ENCODE results near the gene GGNBP2.
A peak's percentile ranks its signal among the peaks of the same experiment; 100 is the strongest.
"Not testable (repeated sequence)": the region's sequence is repeated elsewhere in the genome, so short reads cannot be mapped to it uniquely, and the experiment has no call there.

GGNBP2 gene

DNA sequence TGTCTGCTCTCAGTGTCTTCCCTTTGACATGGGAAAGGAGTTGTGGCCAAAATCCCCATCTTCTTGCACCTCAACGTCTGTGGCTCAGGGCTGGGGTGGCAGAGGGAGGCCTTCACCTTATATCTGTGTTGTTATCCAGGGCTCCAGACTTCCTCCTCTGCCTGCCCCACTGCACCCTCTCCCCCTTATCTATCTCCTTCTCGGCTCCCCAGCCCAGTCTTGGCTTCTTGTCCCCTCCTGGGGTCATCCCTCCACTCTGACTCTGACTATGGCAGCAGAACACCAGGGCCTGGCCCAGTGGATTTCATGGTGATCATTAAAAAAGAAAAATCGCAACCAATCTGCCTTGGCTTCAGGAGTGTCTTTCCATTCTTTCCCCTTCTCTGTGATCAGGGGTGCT is 55.7 kb downstream of the GGNBP2 start:
- peak overlapping the region; percentile 97 for H3K4me3 ChIP-seq (ENCODE audit: low read depth, low read length)
- CTCF ChIA-PET = interaction anchor here (0.9 to 7.0 kb wide), 9 partner anchors 12 to 639 kb away, joined by 3 to 82 read pairs (median 16); no protein-coding TSS in a partner anchor

DNA sequence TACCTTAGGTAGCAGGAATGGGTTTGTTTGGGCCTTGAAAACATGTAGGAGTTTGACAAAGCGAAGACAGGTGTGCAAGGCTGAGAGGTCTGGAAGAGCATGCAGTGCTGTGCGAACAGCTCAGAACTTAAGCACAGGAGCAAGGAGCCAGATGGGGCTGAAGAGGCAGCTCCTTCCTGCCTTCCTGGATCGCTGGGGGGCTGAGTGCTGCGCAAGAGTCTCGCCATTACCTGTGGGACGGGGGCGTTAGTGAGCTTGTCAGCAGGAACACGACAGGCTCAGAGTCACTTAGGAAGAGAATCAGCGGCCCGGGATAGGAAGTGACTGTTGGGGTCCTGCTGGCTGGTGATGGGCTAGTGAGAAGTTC is 56.2 kb downstream of the GGNBP2 start:
- ChIA-PET POLR2A (interaction anchor here (0.8 to 3.0 kb wide), 3 partner anchors 9 to 55 kb away, joined by 3 to 23 read pairs (median 4); partner anchors contain the start of gene DHRS11), CTCF (interaction anchor here (0.9 to 7.0 kb wide), 18 partner anchors 11 to 1008 kb away, joined by 3 to 82 read pairs (median 4); partner anchors contain the start of gene SYNRG)
- no peak for DNase-seq (ENCODE audit: low read depth, low spot score)
- TF ChIP-seq CTCF (IDR thresholded peaks at IDR 0.05; ENCODE audit: insufficient read depth, low read length, missing control alignments) = no peak
- H3K4me3 ChIP-seq (ENCODE audit: low read depth, low read length) = peak overlapping the region; percentile 97

More for the DNA sequence above, 55.7 kb downstream of the GGNBP2 start:
- no peak for TF ChIP-seq CTCF (IDR thresholded peaks at IDR 0.05; ENCODE audit: insufficient read depth, low read length, missing control alignments)
- POLR2A ChIA-PET = interaction anchor here (3.0 kb wide), 1 partner anchor 8 kb away, joined by 23 read pairs; the partner anchor contains the start of gene DHRS11
- DNase-seq (ENCODE audit: low read depth, low spot score) = no peak

- peak within 1 kb of the TSS; percentile 97 for H3K4me3 ChIP-seq (ENCODE audit: low read depth, low read length)
- DNase-seq (ENCODE audit: low read depth, low spot score) = peak; percentile 46
- POLR2A ChIA-PET = interaction anchor here (0.6 to 3.0 kb wide), 6 partner anchors 9 to 878 kb away, joined by 3 to 23 read pairs (median 3); partner anchors contain the start of genes DHRS11 and PIGW
- CTCF ChIA-PET = interaction anchor here (0.8 to 7.0 kb wide), 27 partner anchors 11 to 1243 kb away, joined by 3 to 82 read pairs (median 4); partner anchors contain the start of genes C17orf78 and SYNRG
- TF ChIP-seq CTCF (IDR thresholded peaks at IDR 0.05; ENCODE audit: insufficient read depth, low read length, missing control alignments) = peak; percentile 38
Measured at GRCh38 chr17:36601303-36602029, 56.7 kb downstream of the GGNBP2 start, which contains the start of gene MRM1. Gene MRM1 (plus strand): TSS chr17:36601583. CDS start chr17:36601811, 228 bp downstream.

DNA sequence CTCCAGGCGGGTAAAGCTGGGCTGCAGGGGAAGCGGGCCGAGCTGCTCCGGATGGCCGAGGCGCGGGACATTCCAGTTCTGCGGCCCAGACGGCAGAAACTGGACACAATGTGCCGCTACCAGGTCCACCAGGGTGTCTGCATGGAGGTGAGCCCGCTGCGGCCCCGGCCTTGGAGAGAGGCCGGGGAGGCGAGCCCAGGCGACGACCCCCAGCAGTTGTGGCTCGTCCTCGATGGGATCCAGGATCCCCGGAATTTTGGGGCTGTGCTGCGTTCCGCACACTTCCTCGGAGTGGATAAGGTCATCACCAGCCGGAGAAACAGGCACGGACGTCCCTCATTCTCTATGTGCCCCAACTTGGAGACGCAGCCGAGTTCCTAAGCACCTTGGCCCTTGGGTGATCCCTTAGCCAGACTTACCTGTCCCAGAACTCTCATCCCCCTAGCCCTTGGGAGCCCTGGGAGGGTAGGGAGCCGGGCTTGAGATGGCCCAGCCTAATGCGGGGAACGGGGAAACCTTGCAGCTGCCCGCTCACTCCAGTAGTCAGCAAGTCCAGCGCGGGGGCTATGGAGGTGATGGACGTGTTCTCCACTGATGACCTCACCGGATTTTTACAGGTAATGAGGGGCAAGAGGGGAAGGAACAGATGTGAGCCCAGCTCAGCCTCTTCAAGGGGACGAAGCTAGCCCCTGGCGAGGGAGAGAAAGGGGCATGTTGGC is 57.5 kb downstream of the GGNBP2 start:
- TF ChIP-seq CTCF (IDR thresholded peaks at IDR 0.05; ENCODE audit: insufficient read depth, low read length, missing control alignments) = no peak
- peak overlapping the region; percentile 97 for H3K4me3 ChIP-seq (ENCODE audit: low read depth, low read length)
- ChIA-PET POLR2A (interaction anchor here (0.6 to 3.0 kb wide), 6 partner anchors 10 to 877 kb away, joined by 3 to 23 read pairs (median 3); partner anchors contain the start of genes DHRS11 and PIGW), CTCF (interaction anchor here (0.7 to 7.0 kb wide), 53 partner anchors 9 to 1242 kb away, joined by 3 to 82 read pairs (median 4); partner anchors contain the start of genes C17orf78, DHRS11 and SYNRG)
- no peak for DNase-seq (ENCODE audit: low read depth, low spot score)

DNA sequence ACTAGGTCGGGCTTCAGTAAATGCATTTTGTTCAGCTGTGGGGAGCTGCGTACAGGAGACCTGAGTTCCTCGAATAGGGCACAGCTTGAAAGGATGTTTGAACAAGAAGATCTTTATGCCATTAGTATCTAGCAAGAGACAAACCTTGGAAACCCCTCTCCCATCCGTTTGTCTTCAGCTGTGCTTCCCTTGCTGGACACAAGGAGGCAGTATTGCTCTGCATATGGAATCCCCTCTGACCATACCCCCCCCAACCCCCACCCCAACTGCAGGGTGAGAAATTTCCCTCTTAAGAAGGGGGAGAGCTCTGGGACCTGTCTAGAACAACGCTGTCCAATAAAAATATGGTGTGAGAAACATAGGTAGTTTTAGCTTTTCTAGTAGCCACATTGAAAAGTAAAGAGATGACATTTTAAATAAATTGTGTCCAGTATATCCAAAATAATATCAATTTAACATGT is 58.2 kb downstream of the GGNBP2 start:
- ChIA-PET CTCF (interaction anchor here (0.7 to 7.0 kb wide), 52 partner anchors 10 to 1241 kb away, joined by 3 to 82 read pairs (median 4); partner anchors contain the start of gene DHRS11), POLR2A (interaction anchor here (0.7 to 3.0 kb wide), 3 partner anchors 11 to 59 kb away, joined by 3 to 23 read pairs (median 3); partner anchors contain the start of gene DHRS11)
- peak overlapping the region; percentile 97 for H3K4me3 ChIP-seq (ENCODE audit: low read depth, low read length)
- no peak for DNase-seq (ENCODE audit: low read depth, low spot score)
- peak; percentile 73 for TF ChIP-seq CTCF (IDR thresholded peaks at IDR 0.05; ENCODE audit: insufficient read depth, low read length, missing control alignments)

GRCh38 chr17:36605028-36605427 is 60.3 kb downstream of the GGNBP2 start:
- H3K4me3 ChIP-seq (ENCODE audit: low read depth, low read length); DNase-seq (ENCODE audit: low read depth, low spot score); POLR2A ChIA-PET: not testable (repeated sequence)
- CTCF ChIA-PET = interaction anchor here (3.5 to 7.0 kb wide), 3 partner anchors 12 to 635 kb away, joined by 27 to 82 read pairs (median 34); partner anchors contain the start of gene DHRS11

Data from AG04449 (cell line).